Measurements from ENCODE around the gene CCDC3.
A peak's percentile ranks its signal among the peaks of the same experiment; 100 is the strongest.

Gene CCDC3

DNA sequence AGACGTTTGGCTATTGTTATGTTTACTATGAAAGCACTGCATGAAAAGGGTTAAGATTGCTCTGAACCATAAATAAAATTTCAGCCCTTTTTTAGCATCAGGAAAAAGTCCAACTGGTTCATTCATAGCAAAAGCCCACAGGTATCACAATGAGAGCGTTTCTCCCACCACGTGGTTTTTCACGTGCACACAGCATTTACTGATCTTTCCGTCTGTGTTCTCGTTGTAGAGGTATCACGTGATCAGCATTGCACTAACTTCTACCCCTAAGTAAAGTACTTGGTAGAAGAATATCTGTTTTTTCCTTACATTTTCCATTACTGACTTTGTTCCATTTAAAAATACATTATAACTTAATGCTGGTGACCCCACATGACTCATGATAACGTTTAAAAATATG lies 17.8 kb upstream of the CCDC3 start:
- no peak overlapping the region for H3K4me3 ChIP-seq (replicated peaks; ENCODE audit: low read depth, low read length)
- TF ChIP-seq, protein P1, sequence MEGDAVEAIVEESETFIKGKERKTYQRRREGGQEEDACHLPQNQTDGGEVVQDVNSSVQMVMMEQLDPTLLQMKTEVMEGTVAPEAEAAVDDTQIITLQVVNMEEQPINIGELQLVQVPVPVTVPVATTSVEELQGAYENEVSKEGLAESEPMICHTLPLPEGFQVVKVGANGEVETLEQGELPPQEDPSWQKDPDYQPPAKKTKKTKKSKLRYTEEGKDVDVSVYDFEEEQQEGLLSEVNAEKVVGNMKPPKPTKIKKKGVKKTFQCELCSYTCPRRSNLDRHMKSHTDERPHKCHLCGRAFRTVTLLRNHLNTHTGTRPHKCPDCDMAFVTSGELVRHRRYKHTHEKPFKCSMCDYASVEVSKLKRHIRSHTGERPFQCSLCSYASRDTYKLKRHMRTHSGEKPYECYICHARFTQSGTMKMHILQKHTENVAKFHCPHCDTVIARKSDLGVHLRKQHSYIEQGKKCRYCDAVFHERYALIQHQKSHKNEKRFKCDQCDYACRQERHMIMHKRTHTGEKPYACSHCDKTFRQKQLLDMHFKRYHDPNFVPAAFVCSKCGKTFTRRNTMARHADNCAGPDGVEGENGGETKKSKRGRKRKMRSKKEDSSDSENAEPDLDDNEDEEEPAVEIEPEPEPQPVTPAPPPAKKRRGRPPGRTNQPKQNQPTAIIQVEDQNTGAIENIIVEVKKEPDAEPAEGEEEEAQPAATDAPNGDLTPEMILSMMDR (IDR thresholded peaks at IDR 0.05; ENCODE audit: low read length, missing control alignments), result no peak
- DNase-seq (ENCODE audit: low read depth), result no peak

DNA sequence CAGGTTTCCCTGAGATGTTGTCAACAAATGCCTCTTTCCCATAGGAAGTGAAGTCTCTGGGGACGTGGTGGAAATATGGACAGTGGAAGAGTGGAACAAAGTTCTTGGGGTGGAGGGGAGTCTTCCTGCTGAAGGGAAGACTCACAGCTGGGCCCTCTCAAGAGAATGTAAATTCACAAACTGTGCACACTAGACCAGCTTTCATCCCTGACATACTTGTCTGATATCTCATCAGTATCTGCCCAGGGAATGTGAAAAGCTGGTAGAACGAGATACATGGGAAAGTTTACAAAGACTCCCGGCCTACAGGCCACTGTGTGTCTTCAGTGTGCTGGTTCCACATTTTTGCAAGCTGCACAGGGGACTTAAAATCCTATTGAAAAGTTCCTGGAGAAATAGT lies 16.7 kb upstream of the CCDC3 start:
- no peak overlapping the region for H3K4me3 ChIP-seq (replicated peaks; ENCODE audit: low read depth, low read length)
- peak; percentile 53 for DNase-seq (ENCODE audit: low read depth)
- TF ChIP-seq, protein P1 (IDR thresholded peaks at IDR 0.05; ENCODE audit: low read length, missing control alignments), result no peak

DNA sequence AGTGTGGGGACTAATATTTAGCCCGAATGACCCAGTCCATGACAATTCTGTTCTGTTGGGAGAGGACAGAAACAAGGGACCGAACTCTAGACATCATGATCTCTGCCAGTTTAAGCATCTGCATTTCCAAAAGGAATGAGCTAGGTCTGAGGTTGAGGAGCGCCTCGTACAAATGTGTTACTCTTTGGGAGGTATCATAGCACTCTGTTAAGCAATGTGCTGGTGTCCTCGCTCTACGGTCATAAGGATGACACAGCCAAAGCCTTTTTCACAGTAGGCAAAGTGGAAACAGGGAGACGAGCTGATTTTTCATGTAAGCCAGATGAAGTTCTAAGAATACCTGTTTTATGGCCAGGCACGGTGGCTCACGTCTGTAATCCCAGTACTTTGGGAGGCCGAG lies 15.4 kb upstream of the CCDC3 start:
- DNase-seq (ENCODE audit: low read depth), result no peak
- H3K4me3 ChIP-seq (replicated peaks; ENCODE audit: low read depth, low read length), result no peak overlapping the region
- TF ChIP-seq, protein P1 (IDR thresholded peaks at IDR 0.05; ENCODE audit: low read length, missing control alignments), result no peak

DNA sequence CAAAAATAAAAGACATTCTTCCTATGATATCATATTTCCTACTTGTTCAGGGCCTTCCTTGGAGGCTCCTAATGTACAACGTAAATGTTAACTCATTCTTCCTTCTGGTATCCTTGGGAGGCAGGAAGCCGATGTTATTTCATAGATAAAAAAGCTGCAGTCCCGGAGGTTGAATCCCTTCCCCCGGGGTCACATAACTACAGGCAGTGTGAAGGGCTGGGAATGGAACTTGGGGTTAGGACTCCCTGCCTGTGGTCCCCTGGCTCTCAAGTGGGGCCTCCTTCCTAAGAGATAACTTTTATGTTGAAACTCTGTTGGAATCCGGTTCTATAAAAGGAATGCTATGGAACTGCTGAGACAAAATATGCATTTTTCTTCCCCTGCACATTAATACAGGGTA lies 14.9 kb upstream of the CCDC3 start:
- DNase-seq (ENCODE audit: low read depth), result peak; percentile 81
- H3K4me3 ChIP-seq (replicated peaks; ENCODE audit: low read depth, low read length), result no peak overlapping the region
- TF ChIP-seq, protein P1 (IDR thresholded peaks at IDR 0.05; ENCODE audit: low read length, missing control alignments), result no peak

DNA sequence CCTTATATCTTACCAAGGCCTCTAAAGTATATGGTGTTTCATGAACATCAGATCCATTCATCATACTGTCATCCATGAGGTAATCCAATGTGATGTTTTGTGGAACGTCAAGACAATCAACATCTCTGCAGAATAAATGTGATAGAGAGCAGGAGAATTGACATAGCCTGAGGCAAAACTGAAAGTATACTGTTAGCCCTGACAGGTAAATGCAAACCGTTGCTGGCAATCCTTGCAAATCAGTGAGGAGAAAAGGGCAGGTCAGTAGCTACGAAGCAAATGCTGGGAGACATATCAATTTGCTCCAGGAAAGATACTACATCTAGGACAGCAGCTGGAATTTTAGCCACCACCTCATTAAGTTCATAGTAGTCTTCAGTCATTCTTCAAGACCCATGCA lies 4.5 kb upstream of the CCDC3 start:
- TF ChIP-seq, protein P1 (IDR thresholded peaks at IDR 0.05; ENCODE audit: low read length, missing control alignments), result no peak
- DNase-seq (ENCODE audit: low read depth), result no peak
- H3K4me3 ChIP-seq (replicated peaks; ENCODE audit: low read depth, low read length), result no peak overlapping the region

DNA sequence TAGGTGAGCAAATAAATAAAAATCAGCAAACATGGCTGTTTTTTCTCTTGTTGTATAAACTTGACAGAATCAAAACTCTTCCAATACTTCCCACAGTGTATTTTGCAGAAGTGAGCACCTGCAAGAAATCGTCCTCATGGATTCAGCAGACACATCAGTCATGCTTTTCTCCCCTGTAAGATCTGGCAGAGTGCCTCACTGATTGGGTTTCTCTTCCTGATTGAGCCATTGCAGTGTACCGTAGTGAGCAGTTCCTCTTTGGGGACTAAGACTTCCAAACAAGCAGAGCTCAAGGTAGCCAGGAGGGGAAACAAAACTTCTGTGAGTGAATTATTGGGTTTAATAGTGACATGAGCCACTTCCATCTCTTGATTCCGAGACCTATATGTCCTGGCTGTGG lies 2.2 kb upstream of the CCDC3 start:
- TF ChIP-seq, protein P1 (IDR thresholded peaks at IDR 0.05; ENCODE audit: low read length, missing control alignments), result no peak
- DNase-seq (ENCODE audit: low read depth), result no peak
- no peak overlapping the region for H3K4me3 ChIP-seq (replicated peaks; ENCODE audit: low read depth, low read length)

DNA sequence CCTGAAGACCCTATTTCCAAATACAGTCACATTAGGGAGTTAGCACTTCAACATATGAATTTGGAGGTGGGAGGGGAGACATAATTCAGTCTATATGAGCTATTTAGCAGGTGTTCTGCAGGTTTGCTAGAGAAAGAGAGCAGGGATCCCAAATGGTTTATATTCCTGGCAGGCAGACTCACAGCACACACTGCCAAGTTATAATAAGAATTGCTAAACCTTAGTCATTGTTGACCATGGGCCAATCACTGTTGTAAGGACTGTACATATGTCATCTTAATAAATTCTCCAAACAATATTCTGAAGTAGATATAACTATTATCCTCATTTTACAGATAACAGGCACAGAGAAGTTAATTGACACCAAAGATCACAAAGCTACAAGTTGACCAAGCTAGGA lies 1.5 kb upstream of the CCDC3 start:
- DNase-seq (ENCODE audit: low read depth), result peak; percentile 55
- H3K4me3 ChIP-seq (replicated peaks; ENCODE audit: low read depth, low read length), result no peak overlapping the region
- TF ChIP-seq, protein P1 (IDR thresholded peaks at IDR 0.05; ENCODE audit: low read length, missing control alignments), result no peak

Measured in fibroblast of pulmonary artery (primary cell).